Measurements from ENCODE around the gene GJB5.
A peak's percentile ranks its signal among the peaks of the same experiment; 100 is the strongest.

The GJB5 gene

DNA sequence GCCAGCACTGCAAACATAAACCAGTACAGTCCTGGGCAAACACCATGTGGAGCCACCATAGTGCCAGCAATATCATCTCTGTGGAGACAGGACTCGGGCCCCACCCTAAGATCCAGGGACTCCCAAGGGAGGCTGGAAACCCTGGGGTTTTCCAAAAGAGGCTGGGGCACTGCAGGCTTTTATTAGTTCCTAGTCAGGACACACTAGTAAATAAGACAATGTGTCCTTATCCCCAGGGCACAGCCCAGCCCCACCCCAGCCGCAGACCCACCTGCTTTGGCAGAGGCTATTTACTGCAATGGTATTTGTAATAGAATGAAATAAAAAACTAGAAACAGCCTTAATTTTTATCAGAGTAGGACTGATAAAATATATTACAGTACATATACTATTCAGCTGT lies 25.7 kb downstream of the GJB5 start:
- intact Hi-C loops (cut with DNase I; ENCODE audit: low total_unique reads) = no loop called here
- TF ChIP-seq, protein P1, sequence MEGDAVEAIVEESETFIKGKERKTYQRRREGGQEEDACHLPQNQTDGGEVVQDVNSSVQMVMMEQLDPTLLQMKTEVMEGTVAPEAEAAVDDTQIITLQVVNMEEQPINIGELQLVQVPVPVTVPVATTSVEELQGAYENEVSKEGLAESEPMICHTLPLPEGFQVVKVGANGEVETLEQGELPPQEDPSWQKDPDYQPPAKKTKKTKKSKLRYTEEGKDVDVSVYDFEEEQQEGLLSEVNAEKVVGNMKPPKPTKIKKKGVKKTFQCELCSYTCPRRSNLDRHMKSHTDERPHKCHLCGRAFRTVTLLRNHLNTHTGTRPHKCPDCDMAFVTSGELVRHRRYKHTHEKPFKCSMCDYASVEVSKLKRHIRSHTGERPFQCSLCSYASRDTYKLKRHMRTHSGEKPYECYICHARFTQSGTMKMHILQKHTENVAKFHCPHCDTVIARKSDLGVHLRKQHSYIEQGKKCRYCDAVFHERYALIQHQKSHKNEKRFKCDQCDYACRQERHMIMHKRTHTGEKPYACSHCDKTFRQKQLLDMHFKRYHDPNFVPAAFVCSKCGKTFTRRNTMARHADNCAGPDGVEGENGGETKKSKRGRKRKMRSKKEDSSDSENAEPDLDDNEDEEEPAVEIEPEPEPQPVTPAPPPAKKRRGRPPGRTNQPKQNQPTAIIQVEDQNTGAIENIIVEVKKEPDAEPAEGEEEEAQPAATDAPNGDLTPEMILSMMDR (IDR thresholded peaks at IDR 0.05) = no peak
- H3K4me3 ChIP-seq = no peak overlapping the region
- peaks cover 11 to 46% of the 10 kb centered on the region in 2 donors for H3K27me3 ChIP-seq
- peak; percentile 10 to 53 for DNase-seq
- H3K36me3 ChIP-seq = no peaks in the 10 kb centered on the region
- peaks cover 0 to 21% (median 16%) of the 10 kb centered on the region in 4 donors for H3K4me1 ChIP-seq
- H3K9me3 ChIP-seq = no peaks in the 10 kb centered on the region
- no peak overlapping the region for H3K27ac ChIP-seq

DNA sequence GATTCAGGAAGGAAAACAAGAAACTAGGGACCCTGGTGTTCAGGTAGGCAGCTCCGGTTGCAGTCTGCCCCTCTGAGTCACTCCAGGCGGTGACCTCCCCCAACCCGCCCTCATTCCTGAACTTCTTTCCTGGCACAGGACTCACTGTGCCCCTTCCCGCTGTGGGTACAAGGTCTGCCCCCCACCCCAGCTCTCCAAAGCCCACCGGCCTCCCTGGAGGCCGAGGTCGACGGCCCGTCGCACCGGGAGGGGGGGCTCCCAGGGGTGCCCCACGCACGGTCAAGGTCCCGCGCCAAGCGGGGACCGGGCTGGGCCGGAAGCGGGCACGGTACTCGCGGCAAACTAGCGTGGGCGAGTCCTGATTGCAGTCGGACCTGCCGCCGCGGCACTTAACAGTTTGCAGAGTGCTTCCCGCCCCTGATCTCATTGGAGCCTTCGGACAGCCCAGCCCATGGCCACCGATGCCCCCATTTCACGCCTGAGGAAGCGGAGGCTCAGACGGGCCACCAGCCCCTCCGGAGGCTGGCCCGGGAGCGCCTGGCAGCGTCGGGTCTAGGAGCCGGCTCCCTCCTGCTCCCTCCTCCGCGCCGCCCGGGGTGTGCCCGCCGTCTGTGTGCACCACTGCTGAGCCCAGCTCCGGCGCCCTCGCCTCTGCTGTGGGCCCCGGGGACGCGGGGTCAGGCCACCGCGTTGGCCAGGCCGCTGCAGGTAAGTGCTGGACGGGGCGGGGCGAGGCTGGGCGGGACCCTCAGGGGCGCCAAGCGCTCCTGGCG lies 26.4 kb downstream of the GJB5 start, which contains the start of gene GJB3:
GJB3 (plus strand) TSS at position 144 of the 773 bp plus-strand sequence. CDS start 3,549 bp downstream, outside the sequence.
- H3K9me3 ChIP-seq = no peaks in the 10 kb centered on the region
- H3K27ac ChIP-seq = peak within 1 kb of the TSS in 1 of 2 donors; percentile 8
- TF ChIP-seq, protein P1 (IDR thresholded peaks at IDR 0.05) = no peak
- peak; percentile 16 to 66 for DNase-seq
- peak within 1 kb of the TSS; percentile 42 to 49 for H3K4me3 ChIP-seq
- H3K36me3 ChIP-seq = no peaks in the 10 kb centered on the region
- peaks cover 11 to 46% of the 10 kb centered on the region in 2 donors for H3K27me3 ChIP-seq
- peaks cover 0 to 24% (median 17%) of the 10 kb centered on the region in 4 donors for H3K4me1 ChIP-seq
- intact Hi-C loops (cut with DNase I; ENCODE audit: low total_unique reads) = no loop called here

DNA sequence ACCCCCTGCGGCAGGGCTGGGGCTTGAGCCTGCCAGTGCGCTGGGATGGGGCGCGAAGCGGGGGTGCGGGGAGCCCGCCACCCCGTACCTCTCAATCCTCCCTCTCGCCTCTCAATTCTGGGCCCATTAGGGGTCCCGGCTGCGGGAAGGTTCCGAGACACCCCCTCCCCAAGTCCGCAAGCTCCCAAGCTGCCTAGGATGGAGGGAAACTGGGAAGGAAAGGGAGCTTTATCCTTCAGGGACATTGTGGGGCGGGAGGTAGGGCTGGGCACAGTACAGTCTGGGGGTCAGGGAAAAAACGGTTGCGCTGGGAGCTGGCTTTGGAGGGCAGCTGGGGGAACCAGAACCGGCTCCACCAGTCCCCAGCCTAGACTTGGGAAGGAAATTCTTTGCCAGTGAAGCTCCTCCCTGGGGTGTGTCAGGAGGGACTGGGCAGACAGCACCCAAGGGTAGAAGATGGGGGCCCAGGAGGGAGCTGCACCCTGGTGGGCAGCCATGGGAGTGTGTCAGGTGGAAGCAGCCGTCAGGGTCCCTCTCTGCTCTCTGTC lies 27.1 kb downstream of the GJB5 start:
- peak overlapping the region; percentile 42 to 49 for H3K4me3 ChIP-seq
- no peaks in the 10 kb centered on the region for H3K36me3 ChIP-seq
- H3K27me3 ChIP-seq = peaks cover 11 to 42% of the 10 kb centered on the region in 2 donors
- DNase-seq = peak; percentile 3 to 58
- H3K9me3 ChIP-seq = no peaks in the 10 kb centered on the region
- H3K27ac ChIP-seq = peak overlapping the region in 1 of 2 donors; percentile 8
- TF ChIP-seq, protein P1 (IDR thresholded peaks at IDR 0.05) = no peak
- intact Hi-C loops (cut with DNase I; ENCODE audit: low total_unique reads) = no loop called here
- peaks cover 0 to 30% (median 24%) of the 10 kb centered on the region in 4 donors for H3K4me1 ChIP-seq

DNA sequence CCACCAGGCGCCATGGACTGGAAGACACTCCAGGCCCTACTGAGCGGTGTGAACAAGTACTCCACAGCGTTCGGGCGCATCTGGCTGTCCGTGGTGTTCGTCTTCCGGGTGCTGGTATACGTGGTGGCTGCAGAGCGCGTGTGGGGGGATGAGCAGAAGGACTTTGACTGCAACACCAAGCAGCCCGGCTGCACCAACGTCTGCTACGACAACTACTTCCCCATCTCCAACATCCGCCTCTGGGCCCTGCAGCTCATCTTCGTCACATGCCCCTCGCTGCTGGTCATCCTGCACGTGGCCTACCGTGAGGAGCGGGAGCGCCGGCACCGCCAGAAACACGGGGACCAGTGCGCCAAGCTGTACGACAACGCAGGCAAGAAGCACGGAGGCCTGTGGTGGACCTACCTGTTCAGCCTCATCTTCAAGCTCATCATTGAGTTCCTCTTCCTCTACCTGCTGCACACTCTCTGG lies 29.9 kb downstream of the GJB5 start:
- no peak overlapping the region for H3K4me3 ChIP-seq
- intact Hi-C loops (cut with DNase I; ENCODE audit: low total_unique reads) = loop anchor here (5.0 kb wide), 1 partner anchor 83 kb away; no protein-coding TSS in a partner anchor

DNA sequence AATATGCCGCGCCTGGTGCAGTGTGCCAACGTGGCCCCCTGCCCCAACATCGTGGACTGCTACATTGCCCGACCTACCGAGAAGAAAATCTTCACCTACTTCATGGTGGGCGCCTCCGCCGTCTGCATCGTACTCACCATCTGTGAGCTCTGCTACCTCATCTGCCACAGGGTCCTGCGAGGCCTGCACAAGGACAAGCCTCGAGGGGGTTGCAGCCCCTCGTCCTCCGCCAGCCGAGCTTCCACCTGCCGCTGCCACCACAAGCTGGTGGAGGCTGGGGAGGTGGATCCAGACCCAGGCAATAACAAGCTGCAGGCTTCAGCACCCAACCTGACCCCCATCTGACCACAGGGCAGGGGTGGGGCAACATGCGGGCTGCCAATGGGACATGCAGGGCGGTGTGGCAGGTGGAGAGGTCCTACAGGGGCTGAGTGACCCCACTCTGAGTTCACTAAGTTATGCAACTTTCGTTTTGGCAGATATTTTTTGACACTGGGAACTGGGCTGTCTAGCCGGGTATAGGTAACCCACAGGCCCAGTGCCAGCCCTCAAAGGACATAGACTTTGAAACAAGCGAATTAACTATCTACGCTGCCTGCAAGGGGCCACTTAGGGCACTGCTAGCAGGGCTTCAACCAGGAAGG lies 30.5 kb downstream of the GJB5 start:
- DNase-seq = peak in 1 of 2 donors; percentile 55
- H3K27ac ChIP-seq = no peak overlapping the region
- H3K4me1 ChIP-seq = peaks cover 0 to 59% (median 41%) of the 10 kb centered on the region in 4 donors
- peaks cover 11 to 28% of the 10 kb centered on the region in 2 donors for H3K27me3 ChIP-seq
- intact Hi-C loops (cut with DNase I; ENCODE audit: low total_unique reads) = loop anchor here (5.0 kb wide), 1 partner anchor 82 kb away; no protein-coding TSS in a partner anchor
- H3K9me3 ChIP-seq = no peaks in the 10 kb centered on the region
- H3K4me3 ChIP-seq = no peak overlapping the region
- no peaks in the 10 kb centered on the region for H3K36me3 ChIP-seq
- TF ChIP-seq, protein P1 (IDR thresholded peaks at IDR 0.05) = no peak

More for the DNA sequence above, 29.9 kb downstream of the GJB5 start:
- peaks cover 11 to 34% of the 10 kb centered on the region in 2 donors for H3K27me3 ChIP-seq
- TF ChIP-seq, protein P1 (IDR thresholded peaks at IDR 0.05) = no peak
- peak in 1 of 2 donors; percentile 64 for DNase-seq
- H3K4me1 ChIP-seq = peaks cover 0 to 53% (median 42%) of the 10 kb centered on the region in 4 donors
- H3K36me3 ChIP-seq = no peaks in the 10 kb centered on the region
- no peak overlapping the region for H3K27ac ChIP-seq
- H3K9me3 ChIP-seq = no peaks in the 10 kb centered on the region
